Dermis blood vessel endothelial cell (primary cell): ENCODE results near the gene USP36. TPM values are rescaled to one million over a fixed set of nuclear protein-coding genes. Genes with fewer than 3 reads are reported as not detected.

Source experiments
- DNase-seq: peaks from one replicate; pipeline ENCODE4 v3.0.0; 2010
- total RNA-seq: library from RNA; depleted of rRNA; stranded (reverse); fragments of >200 nt; gene quantifications from 2 replicates; pipeline ENCODE4 v1.2.3, GENCODE V29; 2014

USP36 gene
- total RNA-seq, 1 donor from 2014 or later = 22.8 TPM

DNA sequence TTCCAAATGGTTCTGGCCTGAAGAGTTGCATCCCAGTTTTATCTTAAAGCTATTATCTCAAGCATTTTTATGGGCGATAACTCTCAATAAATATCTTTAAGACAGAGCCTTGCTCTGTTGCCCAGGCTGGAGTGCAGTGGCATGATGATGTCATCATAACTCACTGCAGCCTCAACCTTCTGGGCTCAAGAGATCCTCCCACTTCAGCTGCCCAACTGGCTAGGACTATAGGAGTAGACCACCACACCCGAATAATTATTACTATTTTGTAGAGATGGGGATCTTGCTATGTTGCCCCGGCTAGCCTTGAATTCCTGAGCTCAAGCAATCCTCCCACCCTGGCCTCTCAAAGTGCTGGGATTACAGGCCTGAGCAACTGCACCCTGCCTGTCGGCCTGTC is 32.5 kb downstream of the USP36 start:
- no peak for DNase-seq

DNA sequence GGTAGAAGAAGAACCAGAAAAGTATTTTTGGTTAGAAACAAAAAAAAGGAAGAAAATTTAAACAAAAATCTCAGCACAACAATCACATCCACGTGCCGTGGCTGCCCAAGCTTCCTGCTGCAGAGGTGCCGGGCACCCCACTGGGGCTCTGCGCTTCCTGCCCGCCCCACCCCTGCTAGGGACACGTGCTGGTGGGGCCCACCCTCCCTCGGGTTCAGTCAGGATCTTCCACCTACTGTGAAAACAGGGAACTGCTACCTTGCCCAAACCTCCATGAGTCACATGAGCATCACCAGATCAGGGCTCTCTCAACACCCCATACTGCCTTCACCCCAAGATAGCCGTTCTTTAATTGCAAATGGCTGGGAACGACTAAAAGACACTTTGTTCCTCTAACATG is 34.2 kb downstream of the USP36 start:
- no peak for DNase-seq

DNA sequence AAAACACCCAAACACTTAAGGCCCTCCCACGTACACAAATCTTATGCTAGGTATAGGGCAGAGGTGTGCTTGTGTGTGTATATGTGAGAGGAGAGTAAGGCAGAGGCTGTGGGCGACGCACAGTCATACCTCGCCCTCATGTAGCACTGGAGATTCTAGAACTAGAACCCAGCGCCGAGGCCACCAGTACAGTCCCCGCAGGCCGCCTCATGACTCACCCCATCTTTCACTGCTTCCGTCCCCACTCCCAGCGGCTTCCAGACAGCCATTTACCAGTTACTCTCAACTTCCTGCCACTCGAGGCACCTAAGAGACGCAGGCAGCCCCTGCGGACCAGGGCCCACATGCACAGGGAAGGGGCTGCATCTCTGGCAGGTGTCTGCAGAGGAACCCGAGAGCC is 35.3 kb downstream of the USP36 start:
- peak; percentile 36 for DNase-seq

DNA sequence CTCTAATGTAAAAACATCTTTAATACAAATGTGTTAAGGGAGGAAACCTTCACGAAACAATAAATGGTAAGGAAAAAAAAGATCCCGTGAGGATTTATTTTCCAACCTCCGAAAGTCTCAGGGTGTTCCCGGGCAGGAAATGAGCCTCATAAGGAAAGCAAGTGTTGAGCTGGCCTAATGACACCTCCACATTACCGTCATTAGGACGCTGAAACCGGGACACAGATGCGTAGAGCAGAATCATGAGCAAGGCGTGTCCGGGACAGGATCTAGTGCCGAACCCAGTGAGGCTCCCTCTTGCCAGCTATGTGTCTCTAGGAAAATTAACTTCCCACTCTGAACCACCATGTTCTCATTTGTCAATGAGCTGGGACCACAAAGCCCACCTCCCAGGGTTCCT is 35.8 kb downstream of the USP36 start:
- peak; percentile 88 for DNase-seq

DNA sequence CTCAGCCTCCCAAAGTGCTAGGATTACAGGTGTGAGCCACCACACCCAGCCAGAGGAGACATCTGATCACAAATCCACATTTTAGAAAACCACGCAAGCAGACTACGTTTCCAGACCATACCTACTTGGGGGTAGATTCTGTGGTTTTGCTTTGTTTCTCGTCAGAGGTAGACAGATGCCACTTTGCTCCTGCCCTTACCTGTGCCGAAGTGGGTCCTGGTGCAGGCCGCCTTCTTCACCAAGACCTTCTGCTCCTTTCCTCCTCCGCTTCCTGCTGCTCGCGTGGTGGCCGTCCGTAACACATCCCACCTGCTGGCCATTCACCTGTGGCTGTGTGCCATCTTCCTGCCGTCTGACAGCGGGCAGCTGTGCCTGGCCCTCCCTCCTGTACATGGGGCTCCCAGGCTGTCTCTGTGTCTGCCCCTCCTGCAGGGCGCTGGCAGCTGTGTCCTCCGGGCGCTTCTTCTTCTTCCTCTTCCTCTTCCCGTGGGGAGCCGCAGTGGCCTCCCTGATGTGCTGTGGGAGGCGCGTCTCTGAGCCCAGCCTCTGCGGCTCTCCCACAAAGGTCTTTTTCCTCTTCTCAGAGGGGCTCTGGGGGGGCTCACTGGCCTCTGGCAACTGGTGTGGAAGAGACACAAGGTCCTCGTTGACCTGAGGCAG is 37.3 kb downstream of the USP36 start:
- no peak for DNase-seq

DNA sequence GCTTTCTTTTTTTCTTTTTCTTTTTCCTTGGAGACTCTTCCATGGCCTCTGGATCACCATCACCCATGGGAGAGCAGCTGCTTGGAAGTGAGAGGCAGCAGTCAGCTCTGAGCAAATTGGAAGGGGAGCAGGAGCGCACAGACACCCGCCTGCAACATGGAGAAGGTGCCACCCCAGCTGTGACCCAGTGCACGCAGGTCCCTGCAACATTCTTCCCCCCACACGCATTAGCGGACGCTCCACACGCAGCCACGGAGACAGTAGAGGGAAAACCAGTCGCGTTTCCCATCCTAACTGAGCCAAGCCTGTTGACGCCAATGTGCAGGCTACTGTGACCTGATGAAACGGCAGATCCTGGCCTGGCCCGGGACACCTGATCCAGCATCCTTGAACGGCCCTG is 38.2 kb downstream of the USP36 start:
- DNase-seq = no peak

DNA sequence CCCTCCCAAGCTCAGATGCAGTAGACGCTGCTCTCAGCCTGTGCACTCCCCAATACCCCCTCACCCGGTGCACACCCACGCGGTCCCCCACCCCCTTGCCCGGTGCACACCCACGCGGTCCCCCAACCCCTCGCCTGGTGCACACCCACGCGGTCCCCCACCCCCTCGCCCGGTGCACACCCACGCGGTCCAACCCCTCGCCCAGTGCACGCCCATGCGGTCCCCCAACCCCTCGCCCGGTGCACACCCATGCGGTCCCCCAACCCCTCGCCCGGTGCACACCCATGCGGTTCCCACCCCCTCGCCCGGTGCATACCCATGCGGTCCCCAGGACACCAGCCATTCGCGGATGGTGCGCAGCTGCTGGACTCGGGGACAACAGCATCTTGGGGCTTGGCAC is 38.6 kb downstream of the USP36 start:
- no peak for DNase-seq

DNA sequence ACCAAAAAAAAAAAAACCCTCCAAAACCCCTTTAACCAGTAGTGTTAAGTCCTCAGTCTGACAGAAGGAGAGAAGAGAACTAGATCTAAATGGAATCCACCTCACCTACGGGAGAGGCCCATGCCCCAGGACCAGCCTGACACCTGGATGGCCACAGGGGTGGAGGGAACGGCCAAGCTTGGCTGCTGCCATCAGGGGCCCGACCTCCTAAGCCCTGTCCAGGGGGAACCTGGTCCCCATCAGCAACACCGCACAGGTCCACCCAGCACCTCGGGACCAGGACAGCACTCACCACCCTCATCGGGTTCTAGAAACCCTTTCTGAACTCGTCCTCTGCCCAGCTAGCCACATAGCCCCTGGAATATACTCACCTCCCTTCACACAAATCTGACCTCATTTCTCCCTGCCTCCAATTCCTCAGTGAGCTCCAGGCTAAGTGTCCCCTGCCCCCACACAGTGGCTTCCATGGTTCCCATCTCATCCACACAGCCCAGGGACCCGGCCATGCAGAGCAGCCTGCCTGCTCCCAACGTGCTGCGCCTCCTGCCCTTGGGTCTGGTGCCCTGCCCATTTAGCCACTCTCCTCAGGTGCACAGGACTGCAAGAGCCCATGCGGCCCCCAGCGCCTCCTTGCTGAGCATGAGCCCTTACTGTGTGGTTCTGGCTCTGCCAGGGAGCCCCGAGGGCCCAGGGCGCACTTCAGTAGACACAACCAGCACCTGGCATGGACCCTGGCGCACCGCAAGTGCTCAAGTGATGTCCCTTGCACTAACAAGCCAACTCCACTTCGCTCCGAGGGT is 40.3 kb downstream of the USP36 start:
- no peak for DNase-seq

DNA sequence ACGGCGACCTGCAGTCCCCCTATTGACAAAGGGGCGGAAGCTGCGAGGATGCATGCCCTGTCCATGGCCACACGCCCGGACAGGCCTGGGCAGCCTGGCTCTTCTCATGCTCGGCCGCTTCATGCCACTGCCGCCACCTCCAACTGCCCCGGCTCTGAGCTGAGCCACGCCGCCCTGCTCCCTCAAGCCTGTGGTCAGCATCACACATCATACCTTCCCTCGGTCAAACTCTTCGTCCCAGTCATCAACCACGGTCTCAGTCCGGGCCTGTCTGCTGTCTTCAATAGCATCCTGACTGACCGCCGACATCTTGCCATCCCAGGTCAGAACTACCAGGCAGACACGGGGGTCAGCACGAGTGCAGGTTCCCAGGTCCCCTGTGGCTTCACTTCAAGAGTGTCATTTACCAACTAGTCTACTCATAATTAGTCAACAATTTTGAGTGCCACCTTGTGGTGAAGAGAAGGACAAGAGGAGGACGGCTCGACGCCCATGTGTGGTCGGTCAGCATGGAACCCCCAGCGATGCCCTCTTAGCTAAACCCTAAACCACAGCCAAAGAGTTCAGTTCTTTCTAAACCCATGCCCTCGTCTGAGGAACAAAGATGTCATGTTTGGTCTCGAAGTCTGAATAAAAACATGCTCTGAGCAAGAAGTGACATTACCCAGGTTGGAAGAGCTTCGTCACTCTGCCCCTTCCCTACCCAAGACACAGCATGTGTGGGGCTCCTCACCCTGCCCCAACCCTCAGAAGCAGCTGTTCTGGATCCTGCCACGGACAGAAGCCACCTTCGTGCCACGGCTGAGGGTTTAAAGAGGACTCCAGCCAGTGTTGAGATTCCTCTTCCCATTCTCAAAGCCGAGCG is 41.7 kb downstream of the USP36 start:
- peak; percentile 63 for DNase-seq

DNA sequence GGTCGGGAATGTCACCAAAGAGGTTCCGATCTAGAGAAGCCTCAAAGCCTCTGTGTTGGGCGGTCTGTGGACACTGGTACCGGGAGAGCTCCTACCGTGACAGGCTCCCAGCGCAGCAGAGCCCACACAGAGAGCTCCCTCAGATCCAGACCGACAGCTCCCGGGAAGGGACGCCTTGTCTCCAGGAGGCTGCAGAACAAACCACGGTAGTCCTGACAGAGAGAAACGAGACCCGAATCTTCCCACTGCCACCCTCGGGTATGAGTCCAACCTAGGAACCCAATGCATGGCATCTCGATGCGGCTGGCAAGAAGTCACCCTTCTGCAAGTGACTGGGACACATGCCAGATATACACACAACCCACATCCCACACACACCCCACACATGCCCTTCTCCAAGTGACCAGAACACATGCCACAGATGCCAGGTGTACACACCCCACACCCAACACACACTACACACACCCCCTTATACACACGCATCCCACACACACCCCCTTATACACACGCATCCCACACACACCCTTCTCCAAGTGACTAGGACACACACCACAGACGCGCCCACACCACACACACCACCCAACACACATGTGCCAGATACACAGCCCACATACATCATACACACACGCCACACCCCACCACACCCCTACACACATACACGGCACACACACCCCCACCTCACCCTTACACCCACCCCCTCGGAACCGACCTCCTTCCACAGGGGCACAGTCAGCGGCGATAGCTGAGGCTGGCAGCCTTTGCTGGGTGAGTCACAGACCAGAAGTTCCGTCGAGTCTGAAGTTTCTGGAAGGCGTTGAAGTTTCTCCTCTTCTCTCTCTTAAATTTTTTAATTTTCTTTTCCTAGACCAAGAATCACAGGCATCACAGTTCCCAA is 42.7 kb downstream of the USP36 start:
- no peak for DNase-seq

DNA sequence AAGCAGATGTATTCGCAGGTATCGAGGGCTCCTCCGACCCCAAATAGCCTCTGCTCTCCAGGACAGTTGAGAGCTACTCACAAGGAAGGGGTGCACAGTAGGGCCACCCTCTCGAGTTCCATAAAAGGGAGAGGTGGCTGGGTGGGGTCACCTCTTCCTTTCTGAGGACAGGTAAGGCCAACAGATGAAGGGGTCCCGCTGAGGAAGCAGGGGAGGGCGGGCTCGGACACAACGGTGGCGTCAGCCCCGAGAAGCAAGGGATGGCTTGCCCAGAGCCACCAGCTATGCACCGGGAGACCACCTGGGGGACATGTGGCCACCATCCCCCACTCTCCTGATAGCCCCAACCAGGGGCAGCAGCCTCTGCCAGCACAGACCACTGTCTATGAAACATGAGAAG is 43.4 kb downstream of the USP36 start:
- no peak for DNase-seq

DNA sequence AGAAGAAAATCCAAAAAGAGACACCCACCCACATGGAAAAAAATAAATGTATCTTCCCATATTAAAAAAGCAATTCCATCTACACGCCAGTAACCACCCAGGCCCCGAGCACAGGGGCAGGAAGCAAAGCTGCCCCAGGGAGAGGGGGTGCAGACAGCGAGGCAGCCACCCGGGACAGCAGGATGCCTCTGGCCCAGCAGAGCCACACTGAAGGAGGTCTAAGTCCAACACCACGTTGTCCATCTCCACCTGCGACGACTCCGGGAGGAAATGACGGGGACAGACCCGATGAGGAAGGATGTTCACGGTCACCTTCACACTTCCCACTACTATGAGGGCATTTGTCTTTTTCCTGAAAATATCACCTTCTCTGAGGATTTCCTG is 44.1 kb downstream of the USP36 start:
- no peak for DNase-seq

DNA sequence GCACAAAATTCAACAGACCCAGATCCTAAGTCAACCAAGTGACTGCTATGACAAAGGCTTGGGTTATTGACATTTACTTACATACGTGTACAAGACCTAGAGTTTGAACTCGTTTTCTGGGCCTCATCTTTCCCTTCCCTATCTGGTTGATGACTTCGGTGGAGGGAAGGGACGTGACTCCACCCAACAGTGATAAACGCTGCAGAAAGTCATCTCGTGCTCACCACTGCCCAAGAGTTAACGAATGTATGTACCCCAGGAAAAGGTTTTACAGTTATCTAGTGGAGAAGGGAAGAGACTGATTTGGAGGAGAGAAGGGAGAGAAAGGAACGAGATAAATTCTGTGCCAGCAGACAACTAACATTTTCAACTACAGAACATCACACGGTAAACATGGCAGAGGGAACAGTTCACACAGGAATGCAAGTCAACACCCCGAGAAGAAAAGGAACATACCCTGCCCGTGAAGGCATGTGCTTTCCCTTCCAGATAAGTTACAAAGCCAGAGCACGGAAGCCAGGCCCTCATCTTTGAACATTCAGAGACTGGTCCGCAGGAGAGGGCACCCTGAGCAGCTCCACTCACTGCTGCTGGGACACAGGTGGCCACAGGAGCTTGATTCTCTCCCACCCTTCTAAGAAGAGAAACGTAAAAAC is 44.6 kb downstream of the USP36 start:
- DNase-seq = no peak

DNA sequence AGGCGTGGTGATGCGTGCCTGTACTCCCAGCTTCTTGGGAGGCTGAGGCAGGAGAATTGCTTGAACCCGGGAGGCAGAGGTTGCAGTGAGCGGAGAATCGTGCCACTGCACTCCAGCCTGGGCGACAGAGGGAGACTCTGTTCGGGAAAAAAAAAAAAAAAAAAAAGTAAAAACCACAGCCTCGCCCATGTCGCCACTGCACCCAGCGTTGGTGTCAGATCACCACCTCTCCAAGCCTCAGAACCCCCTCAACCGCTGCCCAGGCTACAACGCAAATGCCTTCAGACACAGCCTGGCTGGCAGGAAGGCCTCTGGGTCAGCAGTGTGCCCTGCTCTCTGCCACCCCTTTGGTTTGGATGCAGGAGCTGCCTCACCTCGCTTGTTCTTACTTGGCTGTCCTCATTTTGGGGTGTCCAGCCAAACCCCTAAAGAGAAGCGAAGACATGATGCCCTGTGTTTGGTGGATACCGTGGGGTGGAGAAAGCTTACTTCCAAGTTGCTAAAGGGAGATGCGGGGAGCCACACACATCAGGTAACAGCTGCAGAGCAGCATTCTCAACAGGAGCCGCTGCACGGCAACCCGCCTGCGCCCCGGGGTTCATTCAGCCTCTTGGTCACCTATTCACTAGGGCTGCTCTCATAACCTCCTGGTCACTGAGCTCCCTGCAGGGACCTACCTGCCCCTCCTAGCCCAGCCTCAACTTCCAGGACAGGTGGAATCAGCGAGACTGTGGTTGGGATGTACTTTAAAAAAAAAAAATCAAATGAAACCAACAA is 45.6 kb downstream of the USP36 start:
- DNase-seq = no peak

DNA sequence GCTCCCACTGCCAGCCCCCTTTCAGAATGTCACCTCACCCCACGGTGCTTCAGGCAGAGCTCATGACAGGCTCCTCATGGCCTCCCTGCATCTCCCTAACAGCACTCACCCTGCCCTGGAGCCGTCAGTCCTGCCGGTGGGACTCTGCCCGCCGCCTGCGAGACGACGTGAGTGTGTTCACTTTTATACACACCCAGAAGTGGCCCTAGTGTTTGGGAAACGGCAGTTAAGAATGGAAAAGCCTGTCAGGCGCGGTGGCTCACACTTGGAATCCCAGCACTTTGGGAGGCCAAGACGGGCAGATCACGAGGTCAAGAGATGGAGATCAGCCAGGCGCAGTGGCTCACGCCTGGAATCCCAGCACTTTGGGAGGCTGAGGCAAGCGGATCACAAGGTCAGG is 46.2 kb downstream of the USP36 start:
- no peak for DNase-seq

DNA sequence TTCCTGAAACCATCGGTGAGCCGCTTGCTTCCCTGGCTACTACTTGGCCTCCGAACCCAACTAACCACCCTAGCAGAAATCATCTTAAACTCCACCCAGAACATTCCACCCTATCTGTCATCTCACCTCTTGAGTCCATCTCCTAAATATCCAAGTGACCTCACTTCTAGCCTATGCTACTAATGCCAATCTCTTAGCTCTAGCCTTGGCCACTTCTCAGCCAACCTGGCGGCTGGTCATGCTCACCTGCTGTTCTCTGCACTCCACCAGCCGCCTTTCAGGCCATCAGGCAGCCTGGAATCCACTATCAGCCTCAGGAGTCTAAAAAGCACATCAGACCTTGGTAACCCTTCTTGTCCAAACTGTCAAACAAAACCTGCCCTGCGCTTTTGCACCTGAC is 46.6 kb downstream of the USP36 start:
- DNase-seq = no peak

DNA sequence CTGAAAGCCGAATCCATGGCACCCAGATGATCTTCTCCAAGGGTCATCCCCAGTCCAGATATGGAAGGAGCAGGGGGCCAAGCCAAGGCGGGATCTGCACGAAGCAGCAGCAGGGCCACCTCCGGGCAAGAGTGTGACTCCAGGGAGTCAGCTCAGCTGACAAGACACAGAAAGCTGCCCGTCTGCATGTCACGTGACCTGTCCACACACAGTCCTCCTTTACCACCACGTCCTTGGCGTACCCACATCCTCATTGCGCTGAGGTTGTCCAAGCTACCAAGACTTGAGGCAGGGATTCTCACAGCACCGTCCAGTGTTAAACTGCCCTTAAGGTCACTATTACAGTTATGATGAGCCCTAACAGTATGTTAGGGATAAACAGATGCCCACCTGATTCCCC is 47.2 kb downstream of the USP36 start:
- DNase-seq = no peak

DNA sequence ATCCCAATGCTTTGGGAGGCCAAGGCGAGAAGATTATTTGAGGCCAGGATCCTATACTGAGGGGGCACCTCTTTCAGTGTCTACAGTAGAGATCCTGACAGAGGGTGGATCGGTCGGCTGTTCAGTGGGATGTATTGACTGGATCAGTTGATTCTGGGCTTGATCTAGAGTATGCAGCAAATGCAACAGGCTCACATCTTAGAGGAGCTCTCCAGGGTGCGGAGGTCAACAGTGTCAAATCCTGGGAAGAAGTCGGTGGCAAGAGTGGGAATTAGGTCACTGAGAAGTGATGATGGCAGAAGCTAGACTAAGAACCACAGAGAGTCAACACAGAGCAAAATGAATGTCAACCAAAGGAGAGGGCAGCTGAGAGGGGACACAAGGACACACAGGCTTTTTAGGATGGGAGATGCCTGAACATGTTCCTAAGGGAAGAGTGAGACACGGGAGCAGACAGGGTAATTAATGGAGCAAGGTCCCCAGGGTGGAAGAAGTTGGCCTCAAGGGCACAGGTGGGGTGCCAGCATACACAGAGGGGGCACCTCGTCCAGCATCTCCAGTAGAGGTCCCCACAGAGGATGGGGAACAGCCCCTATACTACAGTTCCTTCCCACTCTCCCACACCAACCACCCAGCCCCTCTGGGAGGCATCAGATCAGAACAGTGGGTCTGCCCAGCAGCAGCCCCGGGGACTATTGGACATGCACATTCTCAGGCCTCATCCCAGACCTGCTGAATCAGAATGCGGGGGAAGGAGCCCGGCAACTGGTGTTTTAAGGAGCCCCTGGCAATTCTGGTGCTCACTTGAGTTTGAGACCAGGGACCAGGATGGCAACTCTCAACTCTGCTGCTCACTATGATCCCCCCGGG is 48.5 kb downstream of the USP36 start:
- DNase-seq = no peak

DNA sequence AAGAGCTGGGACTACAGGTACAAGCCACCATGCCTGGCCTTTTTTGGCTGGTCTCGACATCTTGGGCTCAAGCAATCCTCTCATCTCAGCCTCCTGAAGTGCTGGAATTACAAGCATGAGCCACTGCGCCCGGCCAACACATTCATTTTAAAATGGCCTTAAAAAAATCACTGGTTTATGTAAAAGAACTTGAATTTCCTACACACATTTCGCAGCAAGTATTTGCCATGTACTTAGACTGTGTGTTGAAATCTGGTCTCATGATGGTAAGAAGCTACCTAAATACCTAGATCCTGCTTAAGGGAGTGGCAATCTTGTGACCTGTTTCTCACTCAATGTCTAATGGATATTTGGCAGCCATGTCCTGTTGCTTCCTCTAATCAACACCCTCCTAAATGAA is 50.1 kb downstream of the USP36 start:
- no peak for DNase-seq

DNA sequence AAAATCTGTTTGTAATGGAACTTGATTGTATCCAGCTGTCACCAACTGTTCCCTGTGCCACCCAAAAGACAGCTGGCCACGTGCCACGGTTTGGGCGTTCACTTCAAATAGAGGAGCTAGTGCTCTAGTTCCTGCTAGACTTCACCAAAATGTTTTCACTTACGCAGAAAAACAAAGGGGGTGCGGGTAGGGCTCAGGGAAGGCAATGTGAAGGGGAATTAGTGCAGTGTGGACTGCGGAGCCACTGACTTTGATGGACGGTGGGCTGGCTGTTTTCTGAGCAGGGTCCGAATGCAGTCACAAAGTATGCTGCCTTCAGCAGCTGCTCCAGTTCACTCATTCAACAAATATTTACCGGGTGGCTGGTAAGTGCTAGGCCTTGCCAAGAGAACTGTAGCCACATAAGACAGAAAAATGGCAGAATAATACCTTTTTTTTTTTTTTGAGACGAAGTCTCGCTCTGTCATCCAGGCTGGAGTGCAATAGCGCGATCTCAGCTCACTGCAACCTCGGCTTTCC is 50.9 kb downstream of the USP36 start:
- DNase-seq = no peak
